Esophagus squamous epithelium (tissue), 4 donors: ENCODE data around the gene IL5RA.

Source experiments
- CTCF ChIP-seq, 6 experiments: fragments of 450-650 bp in 4 of 6; fragments of 200-600 bp in 2 of 6; sonication (generic) in 2 of 6; IDR thresholded peaks; one replicate each; pipeline ENCODE4 v1.5.1; 2016 to 2019; ENCODE audit warnings: antibody characterized with exemption in 6 of 6, mild to moderate bottlenecking in 4 of 6, moderate library complexity in 4 of 6
- POLR2A ChIP-seq, 4 donors: fragments of 450-650 bp; IDR thresholded peaks; one replicate each; pipeline ENCODE4 v1.6.1; 2017; ENCODE audit warnings: antibody characterized with exemption in 4 of 4, mild to moderate bottlenecking in 4 of 4, moderate library complexity in 3 of 4

GRCh38 chr3:3107181-3107580 is 3.0 kb downstream of the IL5RA start:
- TF ChIP-seq CTCF (IDR thresholded peaks at IDR 0.05) = no peak
- no peak for TF ChIP-seq POLR2A (IDR thresholded peaks at IDR 0.05)
